ENCODE data around the gene SYT5. TPM values are rescaled to one million over a fixed set of nuclear protein-coding genes. Genes with fewer than 3 reads are reported as not detected.
A peak's percentile ranks its signal among the peaks of the same experiment; 100 is the strongest.

Gene SYT5
- total RNA-seq, 1 experiment from 2014 or later: not detected

DNA sequence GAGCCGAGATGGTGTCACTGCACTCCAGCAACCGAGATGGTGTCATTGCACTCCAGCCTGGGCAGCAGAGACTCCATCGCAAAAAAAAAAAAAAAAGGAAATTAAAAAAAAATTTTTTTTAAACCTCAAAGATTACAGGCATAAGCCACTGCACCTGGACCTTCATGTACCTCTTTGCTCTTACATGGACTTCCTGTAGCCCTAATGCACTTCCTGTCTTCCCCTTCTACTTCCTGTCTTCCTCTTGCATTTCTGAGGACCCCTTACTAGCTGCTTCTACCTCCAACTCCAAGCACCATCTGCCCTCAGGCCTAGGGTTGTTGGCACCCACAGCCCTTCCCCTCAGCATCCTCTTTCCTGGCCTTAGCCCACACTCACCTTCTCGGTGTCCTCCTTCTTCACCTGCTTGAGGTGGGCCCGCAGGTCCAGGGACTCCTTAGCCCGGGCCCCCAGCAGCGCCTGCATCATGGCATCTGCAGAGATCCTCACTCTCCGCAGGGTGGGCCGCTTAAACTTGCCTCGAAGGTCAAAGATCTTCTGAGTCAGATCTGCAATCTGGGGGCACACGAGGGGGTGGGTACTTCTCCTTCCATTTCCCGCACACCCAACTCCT lies 26.3 kb downstream of the SYT5 start:
- H3K4me3 ChIP-seq (ENCODE audit: low read depth, low read length): no peak overlapping the region
- ChIA-PET CTCF (interaction anchor here (0.5 kb wide), 1 partner anchor 9 kb away, joined by 4 read pairs; no protein-coding TSS in a partner anchor), POLR2A (no interaction called here)
- Mint-ChIP-seq H3K4me1 (ENCODE audit: low read depth, unreplicated experiment) (peaks cover 18% of the 10 kb centered on the region), H3K9me3 (ENCODE audit: unreplicated experiment) (peaks cover 10% of the 10 kb centered on the region), H3K4me3 (ENCODE audit: unreplicated experiment) (no peak overlapping the region), H3K27ac (ENCODE audit: unreplicated experiment) (no peak overlapping the region), H3K27me3 (ENCODE audit: insufficient read depth, unreplicated experiment) (peaks cover 4% of the 10 kb centered on the region), H3K36me3 (ENCODE audit: insufficient read depth, unreplicated experiment) (no peaks in the 10 kb centered on the region)
- H3K4me1 ChIP-seq: peaks cover 7% of the 10 kb centered on the region
- no peaks in the 10 kb centered on the region for H3K9me3 ChIP-seq
- intact Hi-C loops (cut with micrococcal nuclease; ENCODE audit: unreplicated experiment): no loop called here
- no peaks in the 10 kb centered on the region for H3K36me3 ChIP-seq (ENCODE audit: control insufficient read depth, insufficient read depth, low read length)
- TF ChIP-seq, protein P1, sequence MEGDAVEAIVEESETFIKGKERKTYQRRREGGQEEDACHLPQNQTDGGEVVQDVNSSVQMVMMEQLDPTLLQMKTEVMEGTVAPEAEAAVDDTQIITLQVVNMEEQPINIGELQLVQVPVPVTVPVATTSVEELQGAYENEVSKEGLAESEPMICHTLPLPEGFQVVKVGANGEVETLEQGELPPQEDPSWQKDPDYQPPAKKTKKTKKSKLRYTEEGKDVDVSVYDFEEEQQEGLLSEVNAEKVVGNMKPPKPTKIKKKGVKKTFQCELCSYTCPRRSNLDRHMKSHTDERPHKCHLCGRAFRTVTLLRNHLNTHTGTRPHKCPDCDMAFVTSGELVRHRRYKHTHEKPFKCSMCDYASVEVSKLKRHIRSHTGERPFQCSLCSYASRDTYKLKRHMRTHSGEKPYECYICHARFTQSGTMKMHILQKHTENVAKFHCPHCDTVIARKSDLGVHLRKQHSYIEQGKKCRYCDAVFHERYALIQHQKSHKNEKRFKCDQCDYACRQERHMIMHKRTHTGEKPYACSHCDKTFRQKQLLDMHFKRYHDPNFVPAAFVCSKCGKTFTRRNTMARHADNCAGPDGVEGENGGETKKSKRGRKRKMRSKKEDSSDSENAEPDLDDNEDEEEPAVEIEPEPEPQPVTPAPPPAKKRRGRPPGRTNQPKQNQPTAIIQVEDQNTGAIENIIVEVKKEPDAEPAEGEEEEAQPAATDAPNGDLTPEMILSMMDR (IDR thresholded peaks at IDR 0.05; ENCODE audit: insufficient read depth in 1 of 2, low read depth in 1 of 2, low read length in 1 of 2, severe bottlenecking in 1 of 2, unreplicated experiment in 1 of 2): no peak
- H3K27me3 ChIP-seq (replicated peaks; ENCODE audit: control insufficient read depth, insufficient read depth, low read length): no peaks in the 10 kb centered on the region
- no peak for DNase-seq
- BruUV-seq (replicated peaks): no TSS peak

DNA sequence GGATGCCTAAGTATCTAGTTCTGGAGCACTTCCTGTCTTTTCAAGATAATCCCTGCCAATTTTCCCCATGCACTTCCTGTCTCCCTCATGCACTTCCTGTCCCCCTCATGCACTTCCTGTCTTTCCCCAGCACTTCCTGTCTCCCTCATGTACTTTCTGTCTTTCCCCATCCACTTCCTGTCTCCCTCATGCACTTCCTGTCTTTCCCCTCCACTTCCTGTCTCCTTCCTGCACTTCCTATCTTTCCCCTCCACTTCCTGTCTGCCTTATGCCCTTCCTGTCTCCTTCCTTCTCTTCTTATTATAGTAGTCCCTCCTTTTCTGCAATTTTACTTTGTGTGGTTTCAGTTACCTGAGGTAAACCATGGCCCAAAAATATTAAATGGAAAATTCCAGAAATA lies 28.1 kb downstream of the SYT5 start:
- Histone ChIP-seq H3K36me3 (ENCODE audit: control insufficient read depth, insufficient read depth, low read length) (no peaks in the 10 kb centered on the region), H3K27me3 (replicated peaks; ENCODE audit: control insufficient read depth, insufficient read depth, low read length) (no peaks in the 10 kb centered on the region), H3K9me3 (no peaks in the 10 kb centered on the region), H3K4me3 (ENCODE audit: low read depth, low read length) (no peak overlapping the region), H3K4me1 (peaks cover 12% of the 10 kb centered on the region; the same call in 1 of the 2 replicates)
- BruUV-seq (replicated peaks): no TSS peak
- TF ChIP-seq, protein P1 (IDR thresholded peaks at IDR 0.05; ENCODE audit: insufficient read depth in 1 of 2, low read depth in 1 of 2, low read length in 1 of 2, severe bottlenecking in 1 of 2, unreplicated experiment in 1 of 2): no peak
- CTCF ChIA-PET: interaction anchor here (1.0 to 1.3 kb wide), 2 partner anchors 8 to 14 kb away, joined by 3 to 5 read pairs; partner anchors contain the start of gene DNAAF3
- DNase-seq: no peak
- intact Hi-C loops (cut with micrococcal nuclease; ENCODE audit: unreplicated experiment): no loop called here
- Mint-ChIP-seq H3K27ac (ENCODE audit: unreplicated experiment) (no peak overlapping the region), H3K4me3 (ENCODE audit: unreplicated experiment) (no peak overlapping the region), H3K36me3 (ENCODE audit: insufficient read depth, unreplicated experiment) (no peaks in the 10 kb centered on the region), H3K27me3 (ENCODE audit: insufficient read depth, unreplicated experiment) (peaks cover 4% of the 10 kb centered on the region), H3K9me3 (ENCODE audit: unreplicated experiment) (peaks cover 10% of the 10 kb centered on the region), H3K4me1 (ENCODE audit: low read depth, unreplicated experiment) (peaks cover 20% of the 10 kb centered on the region)
- POLR2A ChIA-PET: no interaction called here

DNA sequence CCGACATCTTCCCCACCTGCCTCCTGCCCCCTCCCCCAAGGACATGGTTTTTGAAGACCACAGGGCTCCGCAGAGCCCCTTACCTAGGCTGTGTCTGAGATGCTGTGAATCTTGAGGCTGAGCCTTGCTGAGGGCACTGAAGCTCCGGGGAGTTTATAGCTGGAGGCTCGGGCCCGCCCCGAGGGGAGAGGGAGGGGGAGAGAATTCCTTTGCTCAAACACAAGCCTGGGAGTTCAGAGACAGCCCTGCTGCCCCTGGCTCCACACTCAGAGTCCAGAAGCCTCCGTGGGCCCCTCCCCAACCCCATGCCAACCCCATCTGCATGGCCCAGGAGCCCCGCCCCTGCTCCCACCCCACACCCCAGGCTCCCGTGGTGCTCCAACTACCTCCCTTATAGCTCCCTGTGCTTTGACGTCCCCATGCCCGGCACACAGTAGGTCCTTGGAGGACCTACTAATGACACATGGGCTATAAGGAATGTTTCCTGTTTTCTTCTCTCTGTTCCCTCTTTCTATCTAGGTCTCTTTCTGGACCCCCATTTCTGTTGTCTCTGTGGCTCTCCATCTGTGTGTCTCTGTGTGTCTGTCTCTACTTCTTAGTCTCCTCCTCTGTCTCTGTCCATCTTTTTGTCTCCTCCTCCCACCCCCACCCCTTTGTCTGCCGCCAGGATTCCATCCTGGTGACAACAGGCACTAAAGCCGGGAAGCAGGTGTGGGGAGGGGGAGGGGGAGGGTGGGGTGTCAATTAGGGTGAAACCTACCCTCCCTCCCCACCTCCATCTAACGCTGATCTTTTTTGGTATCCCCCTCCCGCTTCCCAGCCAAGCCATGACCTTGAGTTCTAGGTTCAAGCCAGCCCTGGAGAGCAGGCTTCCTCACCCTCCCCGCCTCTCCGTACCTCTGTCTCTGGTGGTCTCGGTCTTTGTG lies 30.7 kb downstream of the SYT5 start, which contains the start of gene TNNT1:
Gene TNNT1, minus strand, starts transcription at position 129 of the 926 bp plus-strand sequence. CDS start 2,049 bp downstream, outside the sequence.
- intact Hi-C loops (cut with micrococcal nuclease; ENCODE audit: unreplicated experiment): no loop called here
- H3K9me3 Mint-ChIP-seq (ENCODE audit: unreplicated experiment): peaks cover 10% of the 10 kb centered on the region
- peak within 1 kb of the TSS; percentile 17 for H3K4me3 Mint-ChIP-seq (ENCODE audit: unreplicated experiment)
- no peaks in the 10 kb centered on the region for H3K27me3 ChIP-seq (replicated peaks; ENCODE audit: control insufficient read depth, insufficient read depth, low read length)
- BruUV-seq (replicated peaks): no TSS peak
- no peak within 1 kb of the TSS for H3K27ac Mint-ChIP-seq (ENCODE audit: unreplicated experiment)
- peaks cover 20% of the 10 kb centered on the region for H3K4me1 Mint-ChIP-seq (ENCODE audit: low read depth, unreplicated experiment)
- H3K36me3 Mint-ChIP-seq (ENCODE audit: insufficient read depth, unreplicated experiment): no peaks in the 10 kb centered on the region
- H3K4me1 ChIP-seq: peaks cover 12% of the 10 kb centered on the region; the same call in 1 of the 2 replicates
- no peak within 1 kb of the TSS; the same call in 1 of the 2 replicates for H3K4me3 ChIP-seq (ENCODE audit: low read depth, low read length)
- peak; percentile 71 to 72 for DNase-seq
- H3K36me3 ChIP-seq (ENCODE audit: control insufficient read depth, insufficient read depth, low read length): no peaks in the 10 kb centered on the region
- H3K9me3 ChIP-seq: no peaks in the 10 kb centered on the region
- H3K27me3 Mint-ChIP-seq (ENCODE audit: insufficient read depth, unreplicated experiment): peaks cover 8% of the 10 kb centered on the region
- POLR2A ChIA-PET: interaction anchor here (0.5 to 0.6 kb wide), 2 partner anchors 10 to 505 kb away, joined by 5 read pairs; no protein-coding TSS in a partner anchor
- CTCF ChIA-PET: interaction anchor here (0.7 to 1.0 kb wide), 2 partner anchors 11 to 312 kb away, joined by 3 read pairs; no protein-coding TSS in a partner anchor
- TF ChIP-seq, protein P1 (IDR thresholded peaks at IDR 0.05; ENCODE audit: insufficient read depth in 1 of 2, low read depth in 1 of 2, low read length in 1 of 2, severe bottlenecking in 1 of 2, unreplicated experiment in 1 of 2): no peak
